Liver (tissue), 3 donors: ENCODE data around the gene MPZL2.

Source experiments
- CTCF ChIP-seq: fragments of 150-350 bp; IDR thresholded peaks from 2 replicates; pipeline ENCODE4 v1.5.1; 2017; ENCODE audit warnings: improper control_type of control experiment, low read depth, low read length; ENCODE audit not compliant: missing input control
- MAX ChIP-seq: IDR thresholded peaks from 2 replicates; pipeline ENCODE4 v1.6.1; 2016; ENCODE audit warnings: antibody characterized with exemption
- RAD21 ChIP-seq, 2 donors: IDR thresholded peaks; 2 replicates each; pipeline ENCODE4 v1.6.1; 2016; ENCODE audit warnings: antibody characterized with exemption in 2 of 2, mild to moderate bottlenecking in 2 of 2
- TAF1 ChIP-seq: conservative IDR thresholded peaks from 2 replicates; pipeline ENCODE4 v1.6.1; 2016; ENCODE audit warnings: antibody characterized with exemption, mild to moderate bottlenecking
- YY1 ChIP-seq: IDR thresholded peaks from 2 replicates; pipeline ENCODE4 v1.6.1; 2016; ENCODE audit warnings: antibody characterized with exemption, mild to moderate bottlenecking
- donor health status: healthy.
- donor health status: healthy.

GRCh38 chr11:118219244-118219643, 44.9 kb downstream of the MPZL2 start:
- no peak for TF ChIP-seq RAD21 (IDR thresholded peaks at IDR 0.05)
- TF ChIP-seq CTCF, result no peak
- TF ChIP-seq TAF1, result no peak
- TF ChIP-seq MAX, result no peak
- no peak for TF ChIP-seq YY1
